ENCODE measurements around the gene HEPH. TPM values are rescaled to one million over a fixed set of nuclear protein-coding genes. Genes with fewer than 3 reads are reported as not detected.

The HEPH gene
- total and polyA plus RNA-seq, 10 of the 15 experiments (the other 5 are each of a cell fraction or from before 2014, with no cell fraction given): 0.20 to 1.1 (median 0.49) TPM

DNA sequence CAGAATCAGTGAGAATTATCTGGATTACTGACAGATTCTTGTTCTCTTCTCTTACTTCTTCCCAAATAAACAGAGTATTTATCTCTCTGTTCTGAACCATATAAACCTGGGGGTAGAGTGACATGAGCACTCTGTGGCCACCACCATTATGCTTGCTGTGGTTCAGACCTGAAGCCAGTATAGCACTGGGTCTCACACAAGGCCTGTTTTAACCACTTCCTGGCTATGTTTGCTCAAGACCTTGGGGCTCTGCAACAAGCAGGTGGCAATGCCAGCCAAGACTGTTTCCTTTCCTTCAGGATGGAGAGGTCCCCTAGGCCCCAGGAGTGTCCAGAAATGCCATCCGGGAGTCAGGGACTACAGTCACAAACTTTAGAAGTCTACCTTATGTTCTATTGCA is 21.7 kb upstream of the HEPH start (continued):
- TF ChIP-seq POLR2A (IDR thresholded peaks at IDR 0.05; ENCODE audit: low read depth, low read length): no peak

DNA sequence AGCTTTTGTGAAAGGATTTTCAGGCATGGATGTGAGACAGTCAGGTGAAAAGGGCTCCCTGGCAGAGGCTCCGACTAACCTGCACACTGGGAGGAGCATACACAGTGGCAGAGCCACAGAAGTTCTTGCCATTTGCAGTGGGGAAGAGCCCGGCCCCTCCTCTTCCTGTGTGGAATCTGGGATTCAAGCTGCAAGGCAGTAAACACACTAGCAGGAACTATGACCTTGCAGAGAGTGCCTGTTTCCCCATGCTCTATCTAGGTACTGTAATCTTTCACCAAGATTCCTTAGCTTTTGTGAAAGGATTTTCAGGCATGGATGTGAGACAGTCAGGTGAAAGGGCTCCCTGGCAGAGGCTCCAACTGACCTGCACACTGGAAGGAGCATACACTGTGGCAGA is 19.8 kb upstream of the HEPH start:
- SMC1A ChIA-PET (ENCODE audit: uncharacterized antibody, unreplicated experiment): no interaction called here
- H4K20me1 ChIP-seq (ENCODE audit: control insufficient read depth, insufficient read depth): no peaks in the 10 kb centered on the region
- H3K79me2 ChIP-seq (ENCODE audit: control insufficient read depth, insufficient read depth, low read length): no peaks in the 10 kb centered on the region
- RAD21 ChIA-PET (ENCODE audit: unreplicated experiment): no interaction called here
- H3K27ac ChIP-seq (ENCODE audit: control insufficient read depth, insufficient read depth): no peak overlapping the region
- in situ Hi-C loops (cut with MboI): no loop called here
- ATAC-seq (no peak), FAIRE-seq (no peak), DNase-seq (ENCODE audit: low read depth, low spot score) (no peak)
- no peak overlapping the region for H3K4me3 ChIP-seq
- no peaks in the 10 kb centered on the region for H3K36me3 ChIP-seq (ENCODE audit: control insufficient read depth in 2 of 2, insufficient read depth in 2 of 2, low read length in 1 of 2)
- WGBS (ENCODE audit: insufficient coverage, insufficient replicate concordance, low lambda C conversion rate, missing lambda C conversion rate): 45% methylated on average over 2 of the region's 2 CpGs
- no TSS peak for BruUV-seq (replicated peaks)
- no peak overlapping the region for H2AFZ ChIP-seq (ENCODE audit: control insufficient read depth, low read depth, low read length)
- POLR2A ChIA-PET: no interaction called here
- intact Hi-C loops (cut with micrococcal nuclease; ENCODE audit: unreplicated experiment): no loop called here
- no peaks in the 10 kb centered on the region for H3K4me1 ChIP-seq (ENCODE audit: control insufficient read depth, insufficient read depth, low read length)
- H3K9ac ChIP-seq (ENCODE audit: control insufficient read depth, insufficient read depth, low read length): no peak overlapping the region
- no peaks in the 10 kb centered on the region; a peak in 1 of 4 replicates for H3K27me3 ChIP-seq (replicated peaks in 1 of 2; ENCODE audit: control insufficient read depth in 2 of 2, insufficient read depth in 2 of 2, low read length in 1 of 2)
- no peak overlapping the region for H3K4me2 ChIP-seq (ENCODE audit: control insufficient read depth, insufficient read depth)
- H3K9me3 ChIP-seq (replicated peaks; ENCODE audit: control insufficient read depth, insufficient read depth, low read length): no peaks in the 10 kb centered on the region
- CTCF ChIA-PET: no interaction called here
- TF ChIP-seq, protein P1, sequence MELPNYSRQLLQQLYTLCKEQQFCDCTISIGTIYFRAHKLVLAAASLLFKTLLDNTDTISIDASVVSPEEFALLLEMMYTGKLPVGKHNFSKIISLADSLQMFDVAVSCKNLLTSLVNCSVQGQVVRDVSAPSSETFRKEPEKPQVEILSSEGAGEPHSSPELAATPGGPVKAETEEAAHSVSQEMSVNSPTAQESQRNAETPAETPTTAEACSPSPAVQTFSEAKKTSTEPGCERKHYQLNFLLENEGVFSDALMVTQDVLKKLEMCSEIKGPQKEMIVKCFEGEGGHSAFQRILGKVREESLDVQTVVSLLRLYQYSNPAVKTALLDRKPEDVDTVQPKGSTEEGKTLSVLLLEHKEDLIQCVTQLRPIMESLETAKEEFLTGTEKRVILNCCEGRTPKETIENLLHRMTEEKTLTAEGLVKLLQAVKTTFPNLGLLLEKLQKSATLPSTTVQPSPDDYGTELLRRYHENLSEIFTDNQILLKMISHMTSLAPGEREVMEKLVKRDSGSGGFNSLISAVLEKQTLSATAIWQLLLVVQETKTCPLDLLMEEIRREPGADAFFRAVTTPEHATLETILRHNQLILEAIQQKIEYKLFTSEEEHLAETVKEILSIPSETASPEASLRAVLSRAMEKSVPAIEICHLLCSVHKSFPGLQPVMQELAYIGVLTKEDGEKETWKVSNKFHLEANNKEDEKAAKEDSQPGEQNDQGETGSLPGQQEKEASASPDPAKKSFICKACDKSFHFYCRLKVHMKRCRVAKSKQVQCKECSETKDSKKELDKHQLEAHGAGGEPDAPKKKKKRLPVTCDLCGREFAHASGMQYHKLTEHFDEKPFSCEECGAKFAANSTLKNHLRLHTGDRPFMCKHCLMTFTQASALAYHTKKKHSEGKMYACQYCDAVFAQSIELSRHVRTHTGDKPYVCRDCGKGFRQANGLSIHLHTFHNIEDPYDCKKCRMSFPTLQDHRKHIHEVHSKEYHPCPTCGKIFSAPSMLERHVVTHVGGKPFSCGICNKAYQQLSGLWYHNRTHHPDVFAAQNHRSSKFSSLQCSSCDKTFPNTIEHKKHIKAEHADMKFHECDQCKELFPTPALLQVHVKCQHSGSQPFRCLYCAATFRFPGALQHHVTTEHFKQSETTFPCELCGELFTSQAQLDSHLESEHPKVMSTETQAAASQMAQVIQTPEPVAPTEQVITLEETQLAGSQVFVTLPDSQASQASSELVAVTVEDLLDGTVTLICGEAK (IDR thresholded peaks at IDR 0.05; ENCODE audit: borderline replicate concordance): no peak
- no peak for TF ChIP-seq TAF1 (IDR thresholded peaks at IDR 0.05; ENCODE audit: borderline replicate concordance, low read depth, low read length)
- TF ChIP-seq SREBF2 (IDR thresholded peaks at IDR 0.05; ENCODE audit: low read length): no peak
- TF ChIP-seq, protein P2, sequence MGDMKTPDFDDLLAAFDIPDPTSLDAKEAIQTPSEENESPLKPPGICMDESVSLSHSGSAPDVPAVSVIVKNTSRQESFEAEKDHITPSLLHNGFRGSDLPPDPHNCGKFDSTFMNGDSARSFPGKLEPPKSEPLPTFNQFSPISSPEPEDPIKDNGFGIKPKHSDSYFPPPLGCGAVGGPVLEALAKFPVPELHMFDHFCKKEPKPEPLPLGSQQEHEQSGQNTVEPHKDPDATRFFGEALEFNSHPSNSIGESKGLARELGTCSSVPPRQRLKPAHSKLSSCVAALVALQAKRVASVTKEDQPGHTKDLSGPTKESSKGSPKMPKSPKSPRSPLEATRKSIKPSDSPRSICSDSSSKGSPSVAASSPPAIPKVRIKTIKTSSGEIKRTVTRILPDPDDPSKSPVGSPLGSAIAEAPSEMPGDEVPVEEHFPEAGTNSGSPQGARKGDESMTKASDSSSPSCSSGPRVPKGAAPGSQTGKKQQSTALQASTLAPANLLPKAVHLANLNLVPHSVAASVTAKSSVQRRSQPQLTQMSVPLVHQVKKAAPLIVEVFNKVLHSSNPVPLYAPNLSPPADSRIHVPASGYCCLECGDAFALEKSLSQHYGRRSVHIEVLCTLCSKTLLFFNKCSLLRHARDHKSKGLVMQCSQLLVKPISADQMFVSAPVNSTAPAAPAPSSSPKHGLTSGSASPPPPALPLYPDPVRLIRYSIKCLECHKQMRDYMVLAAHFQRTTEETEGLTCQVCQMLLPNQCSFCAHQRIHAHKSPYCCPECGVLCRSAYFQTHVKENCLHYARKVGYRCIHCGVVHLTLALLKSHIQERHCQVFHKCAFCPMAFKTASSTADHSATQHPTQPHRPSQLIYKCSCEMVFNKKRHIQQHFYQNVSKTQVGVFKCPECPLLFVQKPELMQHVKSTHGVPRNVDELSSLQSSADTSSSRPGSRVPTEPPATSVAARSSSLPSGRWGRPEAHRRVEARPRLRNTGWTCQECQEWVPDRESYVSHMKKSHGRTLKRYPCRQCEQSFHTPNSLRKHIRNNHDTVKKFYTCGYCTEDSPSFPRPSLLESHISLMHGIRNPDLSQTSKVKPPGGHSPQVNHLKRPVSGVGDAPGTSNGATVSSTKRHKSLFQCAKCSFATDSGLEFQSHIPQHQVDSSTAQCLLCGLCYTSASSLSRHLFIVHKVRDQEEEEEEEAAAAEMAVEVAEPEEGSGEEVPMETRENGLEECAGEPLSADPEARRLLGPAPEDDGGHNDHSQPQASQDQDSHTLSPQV (IDR thresholded peaks at IDR 0.05): no peak
- TF ChIP-seq, protein P3, sequence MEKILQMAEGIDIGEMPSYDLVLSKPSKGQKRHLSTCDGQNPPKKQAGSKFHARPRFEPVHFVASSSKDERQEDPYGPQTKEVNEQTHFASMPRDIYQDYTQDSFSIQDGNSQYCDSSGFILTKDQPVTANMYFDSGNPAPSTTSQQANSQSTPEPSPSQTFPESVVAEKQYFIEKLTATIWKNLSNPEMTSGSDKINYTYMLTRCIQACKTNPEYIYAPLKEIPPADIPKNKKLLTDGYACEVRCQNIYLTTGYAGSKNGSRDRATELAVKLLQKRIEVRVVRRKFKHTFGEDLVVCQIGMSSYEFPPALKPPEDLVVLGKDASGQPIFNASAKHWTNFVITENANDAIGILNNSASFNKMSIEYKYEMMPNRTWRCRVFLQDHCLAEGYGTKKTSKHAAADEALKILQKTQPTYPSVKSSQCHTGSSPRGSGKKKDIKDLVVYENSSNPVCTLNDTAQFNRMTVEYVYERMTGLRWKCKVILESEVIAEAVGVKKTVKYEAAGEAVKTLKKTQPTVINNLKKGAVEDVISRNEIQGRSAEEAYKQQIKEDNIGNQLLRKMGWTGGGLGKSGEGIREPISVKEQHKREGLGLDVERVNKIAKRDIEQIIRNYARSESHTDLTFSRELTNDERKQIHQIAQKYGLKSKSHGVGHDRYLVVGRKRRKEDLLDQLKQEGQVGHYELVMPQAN (conservative IDR thresholded peaks at IDR 0.05): no peak
- TF ChIP-seq, protein P4, sequence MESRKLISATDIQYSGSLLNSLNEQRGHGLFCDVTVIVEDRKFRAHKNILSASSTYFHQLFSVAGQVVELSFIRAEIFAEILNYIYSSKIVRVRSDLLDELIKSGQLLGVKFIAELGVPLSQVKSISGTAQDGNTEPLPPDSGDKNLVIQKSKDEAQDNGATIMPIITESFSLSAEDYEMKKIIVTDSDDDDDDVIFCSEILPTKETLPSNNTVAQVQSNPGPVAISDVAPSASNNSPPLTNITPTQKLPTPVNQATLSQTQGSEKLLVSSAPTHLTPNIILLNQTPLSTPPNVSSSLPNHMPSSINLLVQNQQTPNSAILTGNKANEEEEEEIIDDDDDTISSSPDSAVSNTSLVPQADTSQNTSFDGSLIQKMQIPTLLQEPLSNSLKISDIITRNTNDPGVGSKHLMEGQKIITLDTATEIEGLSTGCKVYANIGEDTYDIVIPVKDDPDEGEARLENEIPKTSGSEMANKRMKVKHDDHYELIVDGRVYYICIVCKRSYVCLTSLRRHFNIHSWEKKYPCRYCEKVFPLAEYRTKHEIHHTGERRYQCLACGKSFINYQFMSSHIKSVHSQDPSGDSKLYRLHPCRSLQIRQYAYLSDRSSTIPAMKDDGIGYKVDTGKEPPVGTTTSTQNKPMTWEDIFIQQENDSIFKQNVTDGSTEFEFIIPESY (IDR thresholded peaks at IDR 0.05): no peak
- TF ChIP-seq CHD1 (IDR thresholded peaks at IDR 0.05; ENCODE audit: low read depth, low read length): no peak
- TF ChIP-seq, protein P5, sequence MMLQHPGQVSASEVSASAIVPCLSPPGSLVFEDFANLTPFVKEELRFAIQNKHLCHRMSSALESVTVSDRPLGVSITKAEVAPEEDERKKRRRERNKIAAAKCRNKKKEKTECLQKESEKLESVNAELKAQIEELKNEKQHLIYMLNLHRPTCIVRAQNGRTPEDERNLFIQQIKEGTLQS (IDR thresholded peaks at IDR 0.05; ENCODE audit: borderline replicate concordance, extremely low read depth, low read depth, low read length): no peak
- TF ChIP-seq FOS (IDR thresholded peaks at IDR 0.05; ENCODE audit: borderline replicate concordance, extremely low read depth, insufficient read length): no peak
